K562 (cell line): ENCODE data around the gene CYP21A2. TPM values are rescaled to one million over a fixed set of nuclear protein-coding genes. Genes with fewer than 3 reads are reported as not detected.

Experiments
- ATAC-seq: fragments of 200-7000 bp; cut with Tn5 transposase; 3 replicates; pipeline ENCODE4 v1.9.1; 2020; ENCODE audit warnings: moderate library complexity
- BruUV-seq: library from RNA; stranded (reverse); fragments of 400-500 nt; replicated peaks from 2 replicates; lab custom pipeline; 2021; lab: Mats Ljungman, UMichigan
- CTCF ChIA-PET: fragments of 300-600 bp; formaldehyde crosslinking; extraction: SDS; loops from one replicate; lab custom pipeline; 2021; ENCODE audit warnings: low intra/inter-chr PET ratio; lab: Yijun Ruan, JAX
- POLR2A ChIA-PET: fragments of 300-600, 350-650 bp; sonication (Branson Sonifier 250); formaldehyde crosslinking; extraction: SDS; loops from one replicate; lab custom pipeline; 2021; ENCODE audit warnings: antibody characterized with exemption, inconsistent platforms; lab: Yijun Ruan, JAX
- DNase-seq, 4 experiments: peaks; one replicate each; pipeline versions ENCODE4 v3.0.0 to v3.0.0-alpha.2; 2011 to 2018; ENCODE audit warnings: low spot score in 3 of 4, mixed read lengths in 3 of 4; ENCODE audit errors: extremely low read depth in 1 of 4
- FAIRE-seq: peaks from 2 replicates; lab custom pipeline; 2011; peaks lifted over from hg19 to GRCh38; lab: Jason Lieb, UNC
- H2AFZ ChIP-seq: 2 replicates; pipeline ENCODE4 v1.6.0; 2011; ENCODE audit warnings: low read depth, low read length, control low read depth, inconsistent platforms
- H3K27ac ChIP-seq: fragments of 200-600 bp; 3 replicates; pipeline ENCODE4 v1.8.0; 2011; ENCODE audit warnings: low read depth, mild to moderate bottlenecking, control low read depth, inconsistent platforms, low read length, moderate library complexity, mixed read lengths; ENCODE audit errors: extremely low read depth
- H3K27me3 ChIP-seq, 2 experiments: fragments of 300-600 bp in 1 of 2; 2 replicates in 1 of 2; 3 replicates in 1 of 2; pipeline versions ENCODE4 v1.6.0 to v1.8.0; 2011; ENCODE audit warnings: inconsistent platforms in 2 of 2, low read length in 2 of 2, mild to moderate bottlenecking in 1 of 2, mixed read lengths in 1 of 2, moderate library complexity in 1 of 2; ENCODE audit not compliant: control insufficient read depth in 2 of 2, insufficient read depth in 2 of 2
- H3K36me3 ChIP-seq: fragments of 300-600 bp; 3 replicates; pipeline ENCODE4 v1.8.0; 2011; ENCODE audit warnings: mild to moderate bottlenecking, low read length, inconsistent platforms; ENCODE audit not compliant: control insufficient read depth, insufficient read depth
- H3K4me1 ChIP-seq, 2 experiments: fragments of 200-600 bp in 1 of 2; replicated peaks in 1 of 2; 2 replicates in 1 of 2; 3 replicates in 1 of 2; pipeline versions ENCODE4 v1.5.1 to v1.8.0; 2011; ENCODE audit warnings: inconsistent platforms in 2 of 2, low read length in 2 of 2, mild to moderate bottlenecking in 1 of 2, mixed read lengths in 1 of 2, moderate library complexity in 1 of 2; ENCODE audit not compliant: control insufficient read depth in 2 of 2, insufficient read depth in 2 of 2
- H3K4me2 ChIP-seq: 2 replicates; pipeline ENCODE4 v1.6.1; 2011; ENCODE audit warnings: low read length, control low read depth, inconsistent platforms, mixed read lengths; ENCODE audit not compliant: insufficient read depth
- H3K4me3 ChIP-seq: fragments of 200-600 bp; sonication (generic), shearing (Covaris generic); 2 replicates; pipeline ENCODE4 v1.5.1; 2016; ENCODE audit warnings: control low read depth, inconsistent platforms
- H3K79me2 ChIP-seq: fragments of 200-600 bp; 3 replicates; pipeline ENCODE4 v1.8.0; 2011; ENCODE audit warnings: low read length, inconsistent platforms; ENCODE audit not compliant: control insufficient read depth, insufficient read depth
- H3K9ac ChIP-seq, 2 experiments: 2 replicates each; pipeline versions ENCODE4 v1.6.0 to v1.6.1; 2011; ENCODE audit warnings: low read depth in 2 of 2, low read length in 2 of 2, control low read depth in 1 of 2, inconsistent platforms in 1 of 2, mild to moderate bottlenecking in 1 of 2, mixed read lengths in 1 of 2; ENCODE audit not compliant: insufficient read depth in 1 of 2
- H3K9me1 ChIP-seq: one replicate; pipeline ENCODE4 v1.6.0; 2011; ENCODE audit warnings: inconsistent platforms, mild to moderate bottlenecking, low read length, moderate library complexity; ENCODE audit not compliant: control insufficient read depth, insufficient read depth
- H3K9me3 ChIP-seq: replicated peaks from 2 replicates; pipeline ENCODE4 v1.5.1; 2011; ENCODE audit warnings: low read depth, low read length, inconsistent platforms; ENCODE audit not compliant: control insufficient read depth, insufficient read depth
- H4K20me1 ChIP-seq: replicated peaks from 2 replicates; pipeline ENCODE4 v1.6.1; 2011; ENCODE audit warnings: low read length, inconsistent platforms, mixed read lengths; ENCODE audit not compliant: control insufficient read depth, insufficient read depth
- BRCA1 ChIP-seq, 2 experiments: fragments of 450-650 bp in 1 of 2; sonication (generic) in 1 of 2; formaldehyde crosslinking in 1 of 2; IDR thresholded peaks; 2 replicates each; pipeline versions ENCODE4 v1.5.0 to v1.6.1; 2017 to 2020; ENCODE audit warnings: mild to moderate bottlenecking in 1 of 2, missing genetic modification reagents in 1 of 2
- CHD4 ChIP-seq: fragments of 200-600 bp; sonication (generic); IDR thresholded peaks from 3 replicates; pipeline ENCODE4 v1.6.1; 2012; ENCODE audit warnings: low read depth, mild to moderate bottlenecking, mixed read lengths, low read length, inconsistent platforms; ENCODE audit not compliant: insufficient read depth, insufficient replicate concordance, poor library complexity, severe bottlenecking
- JUND ChIP-seq, 2 experiments: IDR thresholded peaks; 2 replicates in 1 of 2; 3 replicates in 1 of 2; pipeline ENCODE4 v1.6.1; 2011; ENCODE audit warnings: borderline replicate concordance in 2 of 2, low read depth in 2 of 2, low read length in 2 of 2, improper control_type of control experiment in 1 of 2, missing biosample characterization in 1 of 2, missing genetic modification characterization in 1 of 2, missing genetic modification reagents in 1 of 2
- MEIS2 ChIP-seq: fragments of 450-650 bp; IDR thresholded peaks from 2 replicates; pipeline ENCODE4 v1.6.1; 2014; ENCODE audit warnings: mild to moderate bottlenecking; ENCODE audit not compliant: partially characterized antibody
- MYNN ChIP-seq, 2 experiments: sonication (generic); formaldehyde crosslinking in 1 of 2; IDR thresholded peaks; 2 replicates each; pipeline versions ENCODE4 v1.5.0 to v1.6.1; 2016 to 2020; ENCODE audit warnings: antibody characterized with exemption in 1 of 2, missing genetic modification reagents in 1 of 2
- RNF2 ChIP-seq: sonication (generic); IDR thresholded peaks from 2 replicates; pipeline ENCODE4 v1.6.1; 2016
- SRSF9 ChIP-seq: fragments of 200-400 bp; formaldehyde crosslinking; IDR thresholded peaks from 2 replicates; pipeline ENCODE4 v1.6.1; 2017; ENCODE audit warnings: low read depth, low read length, borderline replicate concordance
- WHSC1 ChIP-seq: IDR thresholded peaks from one replicate; pipeline ENCODE4 v1.6.1; 2012; ENCODE audit warnings: low read length, control low read depth, inconsistent platforms
- ZBTB7A ChIP-seq: IDR thresholded peaks from 2 replicates; pipeline ENCODE4 v1.6.1; 2011; ENCODE audit warnings: low read depth, mild to moderate bottlenecking, low read length, moderate library complexity, borderline replicate concordance; ENCODE audit not compliant: control insufficient read depth
- ZNF143 ChIP-seq: sonication (generic); formaldehyde crosslinking; IDR thresholded peaks from 2 replicates; pipeline ENCODE4 v1.9.0; 2022; ENCODE audit warnings: mild to moderate bottlenecking, missing genetic modification reagents
- ZNF263 ChIP-seq: sonication (generic); formaldehyde crosslinking; IDR thresholded peaks from 2 replicates; pipeline ENCODE4 v1.8.0; 2022; ENCODE audit warnings: mild to moderate bottlenecking, missing genetic modification reagents, borderline replicate concordance
- ZNF41 ChIP-seq: fragments of 250-450 bp; sonication (Bioruptor Pico); conservative IDR thresholded peaks from 2 replicates; pipeline ENCODE4 v1.4.0; 2020; ENCODE audit warnings: mild to moderate bottlenecking
- WGBS: fragments of 100-300 bp; shearing (Covaris generic); methylation state at CpG from one replicate; pipeline ENCODE4 v1.1.6; 2016; ENCODE audit warnings: low coverage, mixed read lengths; ENCODE audit not compliant: insufficient coverage; ENCODE audit errors: missing lambda C conversion rate; 5-methylcytosine and 5-hydroxymethylcytosine counted together
- in situ Hi-C: fragments of 300-500 bp; cut with MboI; formaldehyde crosslinking; loops from 4 replicates; pipeline ENCODE4 v1.15.0; 2018; ENCODE audit warnings: inconsistent platforms, mixed read lengths
- intact Hi-C: fragments of 100-400 bp; cut with micrococcal nuclease; formaldehyde crosslinking; loops from 2 replicates; pipeline ENCODE4 v1.14.2; 2022
- polyA plus RNA-seq, 8 experiments: library from polyadenylated mRNA; depleted of rRNA in 4 of 8; stranded (reverse) in 5 of 8; unstranded in 3 of 8; fragments of >200 nt; fragmentation: Nextera tagmentation in 2 of 8; fragmentation: Illumina TruSeq in 1 of 8; extraction: Ambion mirVana in 2 of 8; extraction: Trizol in 1 of 8; gene quantifications; 2 replicates each; pipeline versions ENCODE4 v1.2.1 to v1.2.3, GENCODE V29; 2011 to 2014; ENCODE audit warnings: inconsistent platforms in 1 of 8, missing spikeins in 1 of 8
- total RNA-seq, 7 experiments: library from RNA; depleted of rRNA in 6 of 7; stranded (reverse); fragments of >200 nt in 6 of 7; fragmentation: Illumina TruSeq in 2 of 7; extraction: Trizol in 2 of 7; gene quantifications; 2 replicates each; pipeline versions ENCODE4 v1.2.1 to v1.2.3, GENCODE V29; 2011 to 2021; ENCODE audit warnings: low replicate concordance in 1 of 7

Gene CYP21A2
- total and polyA plus RNA-seq, 9 of the 15 experiments (the other 6 are each of a cell fraction or from before 2014, with no cell fraction given): 0.03 to 1.4 (median 0.19) TPM

- TF ChIP-seq MEIS2: no peak
- no peak for TF ChIP-seq BRCA1 (IDR thresholded peaks at IDR 0.05)
- TF ChIP-seq BRCA1 (CRISPR knock-in tag; IDR thresholded peaks at IDR 0.05): 0 out of 2 replicates have a peak, but pooled peaks have one; percentile 67
- TF ChIP-seq ZNF41 (CRISPR knock-in tag): no peak
- peak; percentile 89 for TF ChIP-seq ZBTB7A
- TF ChIP-seq JUND (IDR thresholded peaks at IDR 0.05; ENCODE audit: borderline replicate concordance, low read depth, low read length): peak; percentile 75; the same call in 1 of the 2 replicates
- no peak; the same call in 2 of the 3 replicates for TF ChIP-seq JUND (tag; IDR thresholded peaks at IDR 0.05; ENCODE audit: borderline replicate concordance, low read depth, low read length)
- no peak for TF ChIP-seq SRSF9
- TF ChIP-seq, all 486 proteins: peak for 19
Observed at GRCh38 chr6:32047084-32047478, 8.9 kb downstream of the CYP21A2 start (continued).

- Histone ChIP-seq H3K27me3 (no peaks in the 10 kb centered on the region), H3K4me1 (peaks cover 31 to 49% of the 10 kb centered on the region in 2 experiments), H3K36me3 (no peaks in the 10 kb centered on the region), H3K4me2 (peak overlapping the region; percentile 26; the same call in 1 of the 2 replicates), H3K9me1 (peaks cover 6% of the 10 kb centered on the region), H3K9ac (peak overlapping the region; percentile 66 to 85; a peak in 3 of 4 replicates), H3K9me3 (no peaks in the 10 kb centered on the region), H4K20me1 (no peaks in the 10 kb centered on the region), H3K27ac (peak overlapping the region; percentile 93; the same call in 1 of the 3 replicates), H2AFZ (peak overlapping the region; percentile 98; the same call in 1 of the 2 replicates), H3K79me2 (peaks cover 2% of the 10 kb centered on the region; the same call in 1 of the 3 replicates), H3K4me3 (no peak overlapping the region)
- 76% methylated on average over 6 of the region's 6 CpGs for WGBS
- TF ChIP-seq RNF2 (no peak), WHSC1 (peak; percentile 7), ZNF263 (0 out of 2 replicates have a peak, but pooled peaks have one; percentile 5), MYNN (IDR thresholded peaks at IDR 0.05) (no peak), MYNN (CRISPR knock-in tag; IDR thresholded peaks at IDR 0.05) (no peak), ZNF143 (0 out of 2 replicates have a peak, but pooled peaks have one; percentile 17), CHD4 (no peak)
- DNase-seq: no peak
- BruUV-seq: no TSS peak
- ATAC-seq: no peak
- peak; percentile 64 for FAIRE-seq
- ChIA-PET CTCF (no interaction called here), POLR2A (interaction anchor here (1.0 to 1.3 kb wide), 6 partner anchors 14 to 300 kb away, joined by 3 to 4 read pairs (median 4); no protein-coding TSS in a partner anchor)
- in situ Hi-C loops (loop anchor here (10.0 kb wide), 1 partner anchor 93 kb away; the partner anchor contains the start of genes NELFE and SKIC2), intact Hi-C loops (no loop called here)
Observed at GRCh38 chr6:32047539-32047854, 9.3 kb downstream of the CYP21A2 start.
